GM12872 (cell line): ENCODE data around the gene GNAT3.

ENCODE experiments used
- TF ChIP-seq, protein P1 (sequence below): IDR thresholded peaks from 3 replicates; pipeline ENCODE4 v1.5.1; 2011; ENCODE audit warnings: low read depth, mild to moderate bottlenecking, low read length, moderate library complexity; ENCODE audit not compliant: insufficient read depth

The GNAT3 gene

DNA sequence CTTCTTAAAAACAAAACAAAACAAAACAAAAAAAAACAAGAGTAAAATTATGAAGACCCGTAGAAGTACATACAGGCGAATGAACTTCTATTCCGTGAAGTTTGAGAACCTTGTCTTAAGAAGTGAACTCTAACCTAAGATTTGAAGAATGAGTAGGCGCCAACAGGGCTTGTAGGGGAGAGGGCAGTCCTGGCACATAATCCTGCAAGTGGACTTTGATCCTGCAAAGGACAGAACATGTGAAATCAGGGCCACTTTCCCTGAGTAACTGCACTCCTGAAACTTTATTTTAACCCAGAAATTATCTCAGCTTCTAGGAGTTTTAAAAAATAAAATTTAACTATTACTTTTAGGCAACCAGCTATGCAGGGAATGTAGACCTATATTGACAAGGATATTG lies 62.0 kb downstream of the GNAT3 start:
- TF ChIP-seq, protein P1, sequence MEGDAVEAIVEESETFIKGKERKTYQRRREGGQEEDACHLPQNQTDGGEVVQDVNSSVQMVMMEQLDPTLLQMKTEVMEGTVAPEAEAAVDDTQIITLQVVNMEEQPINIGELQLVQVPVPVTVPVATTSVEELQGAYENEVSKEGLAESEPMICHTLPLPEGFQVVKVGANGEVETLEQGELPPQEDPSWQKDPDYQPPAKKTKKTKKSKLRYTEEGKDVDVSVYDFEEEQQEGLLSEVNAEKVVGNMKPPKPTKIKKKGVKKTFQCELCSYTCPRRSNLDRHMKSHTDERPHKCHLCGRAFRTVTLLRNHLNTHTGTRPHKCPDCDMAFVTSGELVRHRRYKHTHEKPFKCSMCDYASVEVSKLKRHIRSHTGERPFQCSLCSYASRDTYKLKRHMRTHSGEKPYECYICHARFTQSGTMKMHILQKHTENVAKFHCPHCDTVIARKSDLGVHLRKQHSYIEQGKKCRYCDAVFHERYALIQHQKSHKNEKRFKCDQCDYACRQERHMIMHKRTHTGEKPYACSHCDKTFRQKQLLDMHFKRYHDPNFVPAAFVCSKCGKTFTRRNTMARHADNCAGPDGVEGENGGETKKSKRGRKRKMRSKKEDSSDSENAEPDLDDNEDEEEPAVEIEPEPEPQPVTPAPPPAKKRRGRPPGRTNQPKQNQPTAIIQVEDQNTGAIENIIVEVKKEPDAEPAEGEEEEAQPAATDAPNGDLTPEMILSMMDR = no peak

DNA sequence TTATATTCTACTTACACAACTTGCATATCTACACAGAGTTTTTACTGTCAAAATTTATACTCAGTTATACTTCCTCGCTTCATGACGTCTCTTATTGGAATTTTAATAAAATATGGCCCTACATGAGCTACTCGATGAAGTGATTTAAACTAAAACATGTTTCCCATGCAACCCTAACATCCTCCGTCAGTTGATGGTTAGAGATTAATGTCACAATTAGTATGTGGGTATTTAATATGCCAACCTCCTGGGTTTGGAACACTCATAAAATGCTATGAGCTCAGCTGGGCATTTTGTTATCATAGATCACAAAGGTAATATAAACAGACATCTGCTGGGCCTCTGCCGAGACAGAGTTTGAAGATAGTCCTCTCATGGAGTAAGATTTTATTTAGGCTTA lies 66.5 kb downstream of the GNAT3 start:
- TF ChIP-seq, protein P1 = no peak

DNA sequence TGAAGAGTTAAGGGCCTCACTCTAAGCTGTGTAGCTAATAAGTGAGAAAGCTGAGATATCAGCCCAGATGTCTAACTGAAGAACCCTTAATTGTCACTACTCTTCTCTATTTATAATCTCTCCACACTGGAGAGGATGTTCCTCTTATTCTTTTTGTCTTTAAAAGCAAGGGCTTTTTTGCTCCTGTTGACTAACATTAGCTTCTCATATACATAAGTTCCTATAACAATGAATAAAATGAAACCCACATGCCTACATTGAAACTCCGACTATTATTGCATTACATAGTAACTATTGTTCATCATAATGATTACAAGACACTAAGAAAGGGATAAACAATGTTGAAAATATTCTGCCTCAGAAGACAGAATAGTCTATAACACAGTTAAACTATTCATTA lies 67.1 kb downstream of the GNAT3 start:
- TF ChIP-seq, protein P1 = no peak

DNA sequence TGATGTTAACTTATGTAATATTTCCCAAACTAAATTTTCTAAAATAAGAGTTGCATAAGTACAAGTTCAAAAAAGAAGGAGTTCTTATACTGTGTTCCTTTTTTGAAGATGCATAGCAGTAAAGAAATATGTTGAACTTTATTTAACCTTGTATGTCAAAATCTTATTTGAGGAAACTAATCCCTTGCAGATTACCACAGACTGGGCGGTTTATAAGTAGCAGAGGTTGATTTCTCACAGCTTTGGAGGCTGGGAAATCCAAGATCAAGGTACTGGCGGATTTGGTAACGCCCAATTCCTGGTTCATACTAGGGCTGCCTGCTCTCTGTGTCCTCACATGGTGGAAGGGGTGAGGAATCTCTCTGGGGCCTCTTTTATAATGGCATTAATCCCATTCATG lies 68.5 kb downstream of the GNAT3 start:
- TF ChIP-seq, protein P1 = no peak

DNA sequence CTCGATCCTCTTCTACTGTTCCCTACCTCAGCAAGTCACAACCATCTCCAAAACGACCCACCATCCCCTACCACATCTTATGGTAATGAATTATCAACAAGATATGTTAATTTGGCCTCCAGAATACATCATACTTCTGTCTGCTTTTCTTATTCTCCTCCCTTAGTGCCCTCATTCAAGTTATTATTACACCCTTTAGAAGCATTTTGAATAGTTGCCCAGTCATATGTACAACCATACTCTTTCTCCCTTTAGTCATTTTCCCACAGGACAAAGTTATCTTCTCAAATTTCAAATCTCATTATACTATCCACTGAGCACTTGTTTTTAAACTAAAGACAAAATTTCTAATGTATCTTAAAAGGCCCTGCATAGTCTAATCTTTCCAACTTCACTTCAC lies 71.0 kb downstream of the GNAT3 start:
- TF ChIP-seq, protein P1 = no peak

DNA sequence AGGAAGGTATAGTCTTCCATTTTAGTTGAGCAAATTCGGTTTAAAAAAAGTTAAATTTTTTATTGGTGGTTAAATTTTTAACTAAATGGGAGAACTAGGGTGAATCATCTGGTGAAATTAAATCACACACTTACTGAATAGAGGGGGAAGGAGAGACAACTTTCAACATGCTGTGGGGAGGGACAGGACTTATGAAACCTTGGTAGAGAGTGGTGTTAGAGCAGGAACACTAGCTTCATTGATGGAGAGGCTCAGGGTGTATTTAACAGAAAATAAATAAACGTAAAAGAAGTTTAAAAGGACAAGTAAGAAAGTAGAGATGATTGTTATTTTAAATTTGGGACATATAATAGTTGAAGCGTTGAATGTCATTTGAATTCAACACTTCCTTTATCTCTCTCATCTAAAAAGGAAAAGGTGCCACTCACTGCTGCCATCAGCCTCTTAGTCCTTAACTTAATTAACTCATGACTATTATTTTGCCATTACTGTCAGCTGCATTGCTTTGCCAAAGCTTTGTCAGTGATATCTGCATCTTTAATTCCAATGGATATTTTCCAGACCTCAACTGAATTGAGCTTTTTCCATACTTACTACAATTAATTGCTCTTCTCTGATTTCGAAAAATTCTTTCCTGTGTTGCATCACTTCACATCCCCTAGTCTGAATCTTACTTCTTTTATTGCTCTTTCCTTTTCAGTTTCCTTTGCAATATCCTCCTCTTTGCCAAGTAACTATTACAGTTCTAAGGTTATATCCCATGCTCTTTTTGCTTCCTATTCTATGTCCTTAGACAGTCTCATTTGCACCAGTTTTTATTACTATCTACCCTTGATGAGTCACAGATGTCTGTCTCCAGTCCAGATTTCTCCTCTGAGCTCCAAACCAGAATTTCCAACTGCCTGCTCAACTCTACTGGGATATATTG lies 71.7 kb downstream of the GNAT3 start:
- TF ChIP-seq, protein P1 = no peak

DNA sequence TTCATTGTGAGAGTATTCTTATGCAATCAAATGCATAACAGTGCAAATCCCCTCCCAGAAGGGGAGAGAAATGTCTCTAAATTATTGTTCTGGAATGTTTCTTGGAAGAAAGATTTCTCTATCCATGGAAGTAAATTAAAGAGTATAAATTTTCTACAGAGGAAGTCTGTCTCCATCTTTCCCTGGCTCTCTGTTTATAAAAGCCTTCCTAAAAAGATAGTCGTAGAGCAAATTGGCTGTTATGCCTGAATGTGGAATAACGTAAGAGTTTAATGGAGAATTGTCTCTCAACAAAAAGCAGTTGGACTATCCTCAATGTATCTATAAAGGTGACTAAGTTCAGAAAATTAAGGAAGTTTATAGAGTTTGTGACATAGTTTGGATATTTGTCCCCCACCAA lies 76.3 kb downstream of the GNAT3 start:
- TF ChIP-seq, protein P1 = no peak
